HUDEP-2 (cell line): ENCODE measurements around the gene CWC22.
"Not testable (repeated sequence)": the region's sequence is repeated elsewhere in the genome, so short reads cannot be mapped to it uniquely, and the experiment has no call there.

Experiments
- DNase-seq, 76 experiments: peaks; one replicate each; lab custom pipeline; 2025; ENCODE audit not compliant: unreplicated experiment in 76 of 76; lab: John Stamatoyannopoulos, UW

The CWC22 gene

DNA sequence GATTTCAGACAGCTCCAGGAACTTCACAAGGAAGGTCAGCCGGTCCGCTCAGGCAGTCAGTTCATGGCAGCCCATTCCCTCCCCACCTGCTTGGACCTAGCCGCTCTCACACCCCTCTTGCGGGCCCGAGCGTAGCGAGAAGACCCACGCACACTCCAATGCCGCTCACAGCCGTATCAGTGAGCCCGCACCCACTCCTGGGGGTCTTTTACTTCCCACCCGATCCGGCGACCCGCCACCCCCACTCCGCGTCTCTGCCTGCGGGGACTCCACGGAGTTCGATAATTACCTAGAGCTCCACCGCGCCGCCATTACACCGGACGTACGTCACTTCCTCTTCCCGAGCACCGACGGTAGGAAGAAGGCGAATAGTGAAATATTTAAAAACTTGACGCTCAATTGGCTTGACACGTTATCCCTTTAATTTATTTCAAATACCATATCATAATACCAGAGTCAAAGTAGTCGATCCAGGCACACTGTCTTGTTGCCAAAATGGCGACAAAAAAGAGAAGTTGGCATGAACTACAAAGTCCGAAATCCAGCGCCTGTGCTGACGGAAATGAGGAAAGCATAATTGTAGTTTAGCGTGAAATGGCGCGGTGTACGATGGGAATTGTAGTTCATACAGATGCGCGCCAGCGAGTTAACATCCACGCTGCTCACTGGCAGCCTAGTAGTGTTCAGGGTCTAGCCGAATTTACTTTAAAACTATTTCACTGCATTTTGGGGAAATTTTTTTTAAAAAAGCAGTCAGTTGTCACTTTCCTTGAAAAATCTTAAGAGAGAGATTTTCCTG, at the start of gene CWC22:
TSS of gene CWC22 (minus strand) at position 517 of the 799 bp plus-strand sequence. CDS start 13,956 bp downstream, outside the sequence.
- peak in 74 of 76 experiments; percentile 24 to 92 (median 76) for DNase-seq

- DNase-seq = no peak
These were observed 49.4 kb upstream of the CWC22 start for GRCh38 chr2:180056367-180057118.

DNA sequence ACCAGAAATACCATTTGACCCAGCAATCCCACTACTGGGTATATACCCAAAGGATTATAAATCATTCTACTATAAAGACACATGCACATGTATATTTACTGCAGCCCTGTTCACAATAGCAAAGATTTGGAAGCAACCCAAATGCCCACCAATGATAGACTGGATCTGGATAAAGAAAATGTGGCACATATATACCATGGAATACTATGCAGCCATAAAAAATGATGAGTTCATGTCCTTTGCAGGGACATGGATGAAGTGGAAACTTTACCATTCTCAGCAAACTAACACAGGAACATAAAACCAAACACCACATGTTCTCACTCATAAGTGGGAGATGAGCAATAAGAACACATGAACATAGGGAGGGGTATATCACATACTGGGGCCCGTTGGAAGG, 47.5 kb upstream of the CWC22 start:
- not testable (repeated sequence) for DNase-seq

DNA sequence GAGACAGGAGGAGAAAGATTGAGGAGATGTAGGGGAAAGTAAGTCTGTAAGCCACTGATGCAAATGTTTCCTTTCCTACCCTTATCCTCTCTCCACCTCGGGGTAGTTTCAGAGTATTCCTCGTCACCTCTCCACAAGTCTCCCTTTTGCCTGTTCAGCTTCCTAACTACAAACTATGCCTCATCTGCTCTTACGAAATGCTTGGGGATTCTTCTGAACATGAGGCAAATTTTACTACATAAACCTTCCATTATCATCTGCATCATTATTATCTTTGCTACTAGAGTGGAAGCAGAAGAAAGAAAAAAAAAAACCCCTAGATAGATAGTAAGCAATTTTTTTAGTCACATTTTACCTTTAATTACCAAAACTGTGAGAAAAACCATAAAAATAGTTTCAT, 43.1 kb upstream of the CWC22 start:
- DNase-seq = no peak

DNA sequence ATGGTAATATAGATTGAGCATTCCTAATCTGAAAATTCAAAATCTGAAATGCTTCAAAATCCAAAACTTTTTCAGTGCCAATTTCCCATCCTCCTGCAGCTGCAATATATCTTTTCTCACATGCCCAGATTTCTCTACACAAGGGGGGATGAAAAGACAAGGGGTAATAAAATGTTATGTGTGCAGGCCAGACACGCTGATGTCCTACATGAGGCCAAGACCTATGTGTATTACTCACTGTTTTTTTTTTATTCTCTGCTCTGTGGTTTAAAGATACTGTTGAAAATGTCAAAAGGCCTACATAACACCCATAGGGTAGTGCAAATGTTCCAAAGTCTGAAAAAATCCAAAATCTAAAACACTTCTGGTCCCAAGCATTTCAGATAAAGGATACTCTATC, 41.2 kb upstream of the CWC22 start:
- DNase-seq = no peak

GRCh38 chr2:180046776-180047175, 39.7 kb upstream of the CWC22 start:
- DNase-seq = no peak

DNA sequence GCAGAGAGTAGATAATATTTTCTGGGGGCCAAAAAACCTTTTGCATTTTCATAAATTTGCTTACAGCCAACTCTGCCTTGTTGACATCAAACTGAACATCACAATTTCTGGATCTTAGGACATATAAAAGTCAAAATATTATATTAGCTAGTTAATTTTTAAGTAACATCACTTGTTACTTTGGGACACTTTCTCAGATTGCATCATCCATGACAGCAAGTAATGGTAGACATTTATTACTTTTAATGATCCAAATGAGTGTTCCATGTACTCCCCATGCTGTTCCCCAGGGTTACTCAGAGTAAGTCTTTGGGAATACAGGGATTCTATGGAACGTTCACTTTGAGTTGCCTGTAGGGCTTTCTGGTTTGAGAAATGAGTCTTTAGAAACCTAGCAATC, 39.1 kb upstream of the CWC22 start:
- DNase-seq = no peak

DNA sequence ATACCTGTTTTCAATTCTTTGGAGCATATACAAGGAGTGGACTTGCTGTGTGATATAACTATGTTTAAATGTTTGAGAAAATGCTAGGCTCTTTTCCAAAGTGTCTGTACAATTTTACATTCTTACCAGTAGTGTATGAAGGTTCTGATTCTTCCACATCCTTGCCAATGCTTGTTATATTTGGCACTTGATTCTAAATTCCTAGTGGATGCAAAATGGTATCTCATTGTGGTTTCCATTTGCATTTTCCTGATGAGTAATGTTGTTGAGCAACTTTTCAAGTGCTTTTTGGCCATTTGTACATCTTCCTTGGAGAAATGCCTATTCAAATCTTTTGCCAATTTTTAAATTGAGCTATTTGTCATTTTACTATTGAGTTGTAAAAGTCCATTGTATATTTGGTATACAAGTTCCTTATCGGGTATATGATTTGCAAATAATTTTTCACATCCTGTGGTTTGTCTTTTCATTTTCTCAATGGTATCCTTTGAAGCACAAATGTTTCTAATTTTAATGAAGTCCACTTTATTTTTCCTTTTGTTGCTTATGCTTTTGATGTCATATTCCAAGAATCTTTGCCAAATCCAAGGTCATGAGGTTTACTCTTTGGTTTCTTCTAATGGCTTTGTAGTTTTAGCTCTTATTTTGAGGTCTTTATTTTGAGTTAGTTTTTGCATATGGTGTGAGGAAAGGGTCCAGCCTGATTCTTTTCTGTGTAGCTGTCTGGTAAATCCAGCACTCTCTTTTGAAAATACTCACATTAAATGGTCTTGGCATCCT, 33.2 kb upstream of the CWC22 start:
- no peak for DNase-seq

DNA sequence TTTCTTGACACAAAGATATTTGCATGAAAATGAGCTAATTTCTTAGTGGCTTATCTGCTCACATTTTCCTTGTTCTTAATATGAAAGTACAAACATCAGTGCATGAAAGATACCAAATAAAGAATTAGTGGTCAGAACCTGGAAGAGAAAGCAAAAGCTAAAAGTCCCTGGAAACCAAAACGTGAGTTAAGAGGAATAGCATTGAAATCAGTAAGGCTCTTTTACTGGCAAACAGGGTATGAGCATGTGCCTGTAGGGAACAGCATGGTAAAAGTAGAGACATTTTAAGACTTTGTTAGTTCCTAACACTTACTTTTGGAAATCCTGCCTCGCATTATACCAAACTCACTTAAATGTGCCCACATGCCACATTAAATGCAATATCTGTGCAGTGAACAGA, 31.9 kb upstream of the CWC22 start:
- DNase-seq = no peak

DNA sequence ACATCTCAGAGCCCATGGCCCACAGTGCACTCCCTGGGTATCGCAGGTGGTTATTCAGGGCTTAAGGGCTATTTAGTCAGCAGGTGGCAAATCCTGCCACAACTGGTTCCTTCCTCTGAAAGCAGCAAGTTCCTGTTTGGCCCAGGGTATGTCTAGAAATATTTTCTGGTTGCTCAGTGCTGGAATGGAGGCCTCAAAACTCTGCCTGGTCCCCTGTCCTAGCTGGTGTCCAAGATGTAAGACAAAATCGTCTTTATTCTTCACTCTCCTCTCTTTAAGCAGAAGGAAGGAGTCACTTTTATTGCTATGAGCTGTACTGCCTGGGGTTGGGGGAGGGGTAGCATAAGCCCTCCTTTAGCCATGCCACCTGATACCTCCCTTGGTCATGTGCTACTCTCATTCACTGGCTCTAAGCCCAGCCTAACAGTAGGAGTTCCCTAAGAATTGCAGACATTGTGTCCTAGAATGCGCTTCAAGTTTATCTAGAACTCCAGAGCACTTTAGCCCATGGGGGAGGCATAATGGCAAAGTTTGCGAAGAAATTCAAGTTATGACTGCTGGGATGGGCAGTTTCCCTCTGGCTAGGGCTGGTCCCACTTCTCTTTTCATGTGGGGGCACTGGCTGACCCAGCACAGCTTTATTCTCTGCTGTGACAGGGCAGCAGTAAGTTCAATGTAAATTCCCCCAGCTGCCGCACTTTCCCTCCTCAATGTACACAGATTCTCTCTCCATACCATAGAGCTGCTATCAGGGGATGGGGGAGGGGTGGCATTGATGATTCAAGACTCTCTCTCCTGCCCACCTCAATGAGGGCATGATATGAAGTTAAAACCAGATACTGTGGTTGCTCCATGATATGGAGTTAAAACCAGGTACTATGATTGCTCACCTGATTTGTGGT, 27.1 kb upstream of the CWC22 start:
- peak in 72 of 76 experiments; percentile 6 to 95 (median 68) for DNase-seq

DNA sequence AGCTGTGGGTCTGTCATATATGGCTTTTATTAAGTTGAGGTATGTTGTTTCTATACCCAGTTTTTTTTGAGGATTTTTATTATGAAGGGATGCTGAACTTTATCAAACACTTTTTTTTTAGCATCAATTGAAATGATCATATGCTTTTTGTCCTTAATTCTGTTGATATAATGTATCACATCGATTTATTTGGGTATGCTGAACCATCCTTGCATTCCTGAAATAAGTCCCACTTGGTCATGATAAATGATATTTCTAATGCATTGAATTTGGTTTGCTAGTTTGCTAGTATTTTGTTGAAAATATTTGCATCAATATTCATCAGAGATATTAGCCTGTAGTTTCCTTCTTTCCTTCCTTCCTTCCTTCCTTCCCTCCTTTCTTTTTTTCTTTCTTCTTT, 22.5 kb upstream of the CWC22 start:
- DNase-seq = no peak

GRCh38 chr2:180021850-180022249, 14.8 kb upstream of the CWC22 start:
- no peak for DNase-seq

- DNase-seq = peak in 71 of 76 experiments; percentile 2 to 82 (median 58)
These were observed 10.7 kb upstream of the CWC22 start for GRCh38 chr2:180017784-180018183.

DNA sequence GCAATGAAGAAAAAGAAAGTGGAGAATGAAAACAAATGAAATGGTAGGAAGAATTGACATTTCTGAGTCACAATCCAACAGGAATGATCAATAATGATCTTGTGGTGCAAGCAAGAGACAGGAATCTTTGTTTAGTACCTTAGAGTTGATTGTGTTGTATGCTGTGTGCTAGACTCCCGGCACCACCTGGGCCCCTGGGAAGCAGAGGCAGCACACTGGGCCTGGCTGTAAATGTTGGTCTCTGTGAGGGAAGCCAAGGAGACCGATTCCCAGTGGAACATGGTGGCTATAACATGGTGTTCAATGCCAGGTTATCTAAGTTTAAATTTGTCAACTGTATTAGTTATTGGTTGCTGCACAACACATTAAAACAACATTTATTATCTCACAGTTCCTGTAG, 9.8 kb upstream of the CWC22 start:
- no peak for DNase-seq

DNA sequence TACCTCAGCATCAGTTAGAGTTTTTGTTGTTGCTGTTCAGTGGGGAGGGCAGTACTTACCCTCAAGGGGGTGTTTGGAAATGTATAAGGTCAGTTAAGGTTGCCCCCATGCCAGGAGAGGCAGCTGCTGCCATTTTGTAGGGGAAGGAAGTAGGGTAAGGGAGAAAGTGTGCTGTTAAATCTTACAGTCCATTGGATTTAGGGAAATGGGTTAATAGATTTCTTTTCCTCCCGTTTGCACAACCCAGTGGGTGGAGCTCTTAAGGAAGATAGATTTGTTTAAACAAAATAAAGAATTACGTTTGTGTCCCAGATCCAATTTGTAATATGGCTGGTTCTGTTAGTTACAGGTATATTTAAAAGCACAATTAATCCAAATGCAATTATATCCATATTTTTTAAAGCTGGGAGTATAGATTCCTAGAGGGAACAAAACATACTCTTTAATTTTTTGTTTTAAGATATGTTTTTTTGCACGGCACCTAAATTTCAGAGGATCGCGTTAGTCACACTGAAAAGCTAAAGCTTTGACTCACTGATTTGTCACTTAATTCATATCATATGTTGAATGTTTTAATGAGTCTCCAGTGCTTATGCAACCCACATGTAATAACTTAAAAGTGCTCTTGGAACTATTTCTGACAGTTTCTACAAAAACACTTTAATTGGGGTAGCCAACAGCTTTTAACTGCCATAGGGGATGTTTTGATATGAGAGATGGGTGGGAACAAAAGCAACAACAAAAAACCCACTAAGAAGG, 9.0 kb upstream of the CWC22 start:
- DNase-seq = no peak

DNA sequence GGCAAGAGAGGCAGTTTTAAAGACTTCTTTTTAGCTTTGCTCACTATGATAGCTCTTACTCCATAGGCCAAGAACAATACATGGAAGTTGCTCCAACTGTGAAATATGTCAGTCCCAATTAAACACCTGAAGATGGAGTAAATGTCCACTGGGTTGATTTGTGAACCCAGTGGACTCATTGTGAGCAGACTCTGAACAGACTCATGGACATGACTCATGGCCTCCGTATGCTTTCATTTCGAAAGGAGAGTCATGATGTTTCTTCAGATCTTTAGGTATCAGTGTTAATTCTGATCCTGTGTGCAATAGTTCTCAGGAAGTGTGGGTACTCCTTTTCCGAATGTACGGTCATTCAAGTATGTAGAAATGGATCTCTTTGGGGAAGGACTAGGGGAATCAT, 5.4 kb upstream of the CWC22 start:
- no peak for DNase-seq

DNA sequence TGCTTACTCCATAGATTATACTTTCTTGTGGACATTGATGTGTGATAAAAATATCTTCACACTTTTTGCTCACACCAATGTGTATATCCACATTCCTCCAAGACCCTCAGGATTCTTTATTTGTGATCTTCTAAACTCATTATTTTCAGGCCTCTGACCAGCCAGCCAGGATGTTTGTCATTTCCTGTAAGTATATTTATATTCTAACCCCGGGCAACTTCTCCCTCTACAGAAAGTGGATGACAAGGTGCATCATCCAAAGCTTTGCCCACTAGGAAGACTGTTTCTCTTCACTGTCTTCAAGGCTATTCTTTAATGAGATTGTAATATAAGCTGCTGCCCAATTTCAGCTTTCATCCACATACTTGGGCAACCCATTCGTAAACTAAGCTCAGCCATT, 3.6 kb upstream of the CWC22 start:
- DNase-seq = no peak

GRCh38 chr2:180006231-180006630, 866 bp downstream of the CWC22 start:
- peak in 13 of 76 experiments; percentile 4 to 47 (median 19) for DNase-seq

DNA sequence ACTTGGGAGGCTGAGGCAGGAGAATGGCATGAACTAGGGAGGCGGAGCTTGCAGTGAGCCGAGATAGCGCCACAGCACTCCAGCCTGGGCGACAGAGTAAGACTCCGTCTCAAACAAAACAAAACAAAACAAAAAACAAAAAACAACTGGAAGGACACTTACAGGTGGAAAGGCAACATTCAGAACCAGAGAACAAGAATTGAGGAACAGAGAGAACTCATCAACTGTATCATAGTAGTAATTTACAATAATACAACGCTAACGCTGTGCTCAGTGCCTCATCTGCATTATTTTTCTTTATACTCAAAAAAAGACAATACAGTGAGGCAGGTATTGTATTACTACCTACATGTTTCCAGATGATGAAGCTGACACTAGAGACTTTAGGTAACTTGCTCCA, 1.6 kb downstream of the CWC22 start:
- not testable (repeated sequence) for DNase-seq
